Cardiac fibroblast (primary cell): ENCODE measurements around the gene ROPN1B.

Experiments
- DNase-seq, 2 donors: peaks; one replicate each; pipeline versions ENCODE4 v3.0.0 to v3.0.0-alpha.2; 2010; ENCODE audit warnings: low read depth in 2 of 2
- H3K4me3 ChIP-seq, 2 donors: replicated peaks in 1 of 2; 1 replicate in 1 of 2; 2 replicates in 1 of 2; pipeline ENCODE4 v1.5.1; 2011; ENCODE audit warnings: low read depth in 2 of 2, low read length in 2 of 2, mild to moderate bottlenecking in 2 of 2, moderate library complexity in 1 of 2
- TF ChIP-seq, protein P1 (sequence below): IDR thresholded peaks from one replicate; pipeline ENCODE4 v1.5.1; 2011; ENCODE audit warnings: low read depth, mild to moderate bottlenecking, low read length, inconsistent platforms

The ROPN1B gene

DNA sequence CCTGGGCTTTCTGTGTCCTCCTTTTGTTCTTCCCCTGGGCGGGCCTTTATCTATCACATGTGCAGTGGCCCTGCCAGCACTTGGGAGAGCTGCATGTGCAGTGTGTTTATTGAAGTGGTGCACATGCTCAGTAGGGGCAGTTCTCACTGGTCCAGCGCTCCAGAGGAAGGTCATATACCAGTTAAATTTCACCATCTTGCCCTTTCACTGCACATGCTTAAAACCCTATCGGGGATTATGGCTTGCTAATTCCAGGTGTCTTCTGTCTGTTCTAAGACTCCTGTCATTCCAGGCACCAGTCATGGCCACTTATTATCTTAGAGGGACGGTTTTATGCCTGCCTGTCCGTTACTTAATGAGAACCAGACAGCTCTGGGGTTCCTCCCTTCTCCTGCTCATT, 52.2 kb downstream of the ROPN1B start:
- TF ChIP-seq, protein P1, sequence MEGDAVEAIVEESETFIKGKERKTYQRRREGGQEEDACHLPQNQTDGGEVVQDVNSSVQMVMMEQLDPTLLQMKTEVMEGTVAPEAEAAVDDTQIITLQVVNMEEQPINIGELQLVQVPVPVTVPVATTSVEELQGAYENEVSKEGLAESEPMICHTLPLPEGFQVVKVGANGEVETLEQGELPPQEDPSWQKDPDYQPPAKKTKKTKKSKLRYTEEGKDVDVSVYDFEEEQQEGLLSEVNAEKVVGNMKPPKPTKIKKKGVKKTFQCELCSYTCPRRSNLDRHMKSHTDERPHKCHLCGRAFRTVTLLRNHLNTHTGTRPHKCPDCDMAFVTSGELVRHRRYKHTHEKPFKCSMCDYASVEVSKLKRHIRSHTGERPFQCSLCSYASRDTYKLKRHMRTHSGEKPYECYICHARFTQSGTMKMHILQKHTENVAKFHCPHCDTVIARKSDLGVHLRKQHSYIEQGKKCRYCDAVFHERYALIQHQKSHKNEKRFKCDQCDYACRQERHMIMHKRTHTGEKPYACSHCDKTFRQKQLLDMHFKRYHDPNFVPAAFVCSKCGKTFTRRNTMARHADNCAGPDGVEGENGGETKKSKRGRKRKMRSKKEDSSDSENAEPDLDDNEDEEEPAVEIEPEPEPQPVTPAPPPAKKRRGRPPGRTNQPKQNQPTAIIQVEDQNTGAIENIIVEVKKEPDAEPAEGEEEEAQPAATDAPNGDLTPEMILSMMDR, result no peak
- no peak overlapping the region for H3K4me3 ChIP-seq
- peak in 1 of 2 donors; percentile 25 for DNase-seq

DNA sequence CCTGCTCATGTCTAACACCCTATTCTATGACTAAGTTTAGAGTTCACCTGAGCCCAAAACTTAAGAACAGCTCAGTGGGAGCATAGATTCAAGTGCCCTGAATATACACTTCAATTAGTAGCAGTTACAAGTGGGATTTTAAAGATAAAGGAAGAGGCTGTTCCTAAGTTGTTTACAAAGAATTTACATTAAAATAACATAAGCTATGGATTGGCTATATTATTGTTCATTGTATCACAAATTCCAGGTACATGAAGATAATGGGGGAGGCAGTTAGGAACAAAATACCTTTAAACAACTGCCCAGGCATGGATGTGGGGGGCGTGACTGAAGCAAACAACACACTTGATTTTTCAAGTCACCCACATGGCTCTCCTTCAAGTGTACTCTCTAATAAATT, 52.7 kb downstream of the ROPN1B start:
- no peak for DNase-seq
- no peak overlapping the region for H3K4me3 ChIP-seq
- TF ChIP-seq, protein P1, result no peak

DNA sequence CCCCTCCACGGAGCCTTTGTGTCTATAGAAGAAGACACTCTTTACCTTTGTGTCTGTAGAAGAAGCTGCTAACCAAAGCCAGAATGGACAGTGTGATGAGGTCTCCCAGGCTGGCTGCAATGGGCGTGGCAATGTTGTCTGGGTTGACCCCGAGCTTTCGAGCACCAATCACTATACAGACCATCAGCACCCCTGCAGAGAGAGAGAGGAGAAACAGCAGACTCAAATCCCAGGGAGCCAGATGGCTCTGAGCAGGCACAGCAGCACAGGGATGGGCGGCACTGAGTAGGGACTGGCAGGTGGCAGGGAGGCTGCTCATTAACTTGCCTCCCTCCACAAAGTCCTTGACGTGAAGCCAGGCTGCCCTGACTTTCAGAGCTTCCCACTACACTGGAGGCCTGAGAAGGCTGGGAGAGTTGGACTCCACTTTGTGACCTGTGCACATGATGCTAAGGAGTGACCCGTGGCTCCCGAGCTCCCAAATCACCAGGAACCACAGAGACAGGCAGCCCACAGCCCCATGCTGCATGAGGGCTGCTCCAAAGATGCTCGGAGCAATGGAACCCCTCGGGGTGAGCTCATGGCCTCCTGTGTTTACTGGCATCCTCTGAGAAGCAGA, 53.9 kb downstream of the ROPN1B start:
- DNase-seq, result no peak
- TF ChIP-seq, protein P1, result no peak
- no peak overlapping the region for H3K4me3 ChIP-seq

DNA sequence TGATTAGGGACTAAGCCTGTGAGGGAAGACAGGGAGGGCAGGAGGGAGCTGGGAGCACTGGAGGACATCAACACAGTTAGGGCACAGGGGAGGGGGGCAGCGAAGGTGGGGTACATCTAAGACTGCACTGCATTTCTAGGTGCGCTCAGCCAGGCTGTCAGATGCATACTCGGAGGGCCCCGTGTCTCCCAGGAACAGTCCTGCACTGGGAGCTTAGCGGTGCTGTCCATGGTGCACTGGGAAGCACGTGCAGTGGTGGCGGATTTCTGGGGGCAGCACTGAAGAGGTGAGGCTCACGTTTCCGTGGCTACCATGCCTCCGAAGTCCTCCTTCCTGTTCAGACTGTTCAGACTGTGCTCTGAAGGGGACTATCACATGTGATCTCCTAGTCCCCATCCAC, 54.4 kb downstream of the ROPN1B start:
- DNase-seq, result no peak
- TF ChIP-seq, protein P1, result no peak
- H3K4me3 ChIP-seq, result no peak overlapping the region

DNA sequence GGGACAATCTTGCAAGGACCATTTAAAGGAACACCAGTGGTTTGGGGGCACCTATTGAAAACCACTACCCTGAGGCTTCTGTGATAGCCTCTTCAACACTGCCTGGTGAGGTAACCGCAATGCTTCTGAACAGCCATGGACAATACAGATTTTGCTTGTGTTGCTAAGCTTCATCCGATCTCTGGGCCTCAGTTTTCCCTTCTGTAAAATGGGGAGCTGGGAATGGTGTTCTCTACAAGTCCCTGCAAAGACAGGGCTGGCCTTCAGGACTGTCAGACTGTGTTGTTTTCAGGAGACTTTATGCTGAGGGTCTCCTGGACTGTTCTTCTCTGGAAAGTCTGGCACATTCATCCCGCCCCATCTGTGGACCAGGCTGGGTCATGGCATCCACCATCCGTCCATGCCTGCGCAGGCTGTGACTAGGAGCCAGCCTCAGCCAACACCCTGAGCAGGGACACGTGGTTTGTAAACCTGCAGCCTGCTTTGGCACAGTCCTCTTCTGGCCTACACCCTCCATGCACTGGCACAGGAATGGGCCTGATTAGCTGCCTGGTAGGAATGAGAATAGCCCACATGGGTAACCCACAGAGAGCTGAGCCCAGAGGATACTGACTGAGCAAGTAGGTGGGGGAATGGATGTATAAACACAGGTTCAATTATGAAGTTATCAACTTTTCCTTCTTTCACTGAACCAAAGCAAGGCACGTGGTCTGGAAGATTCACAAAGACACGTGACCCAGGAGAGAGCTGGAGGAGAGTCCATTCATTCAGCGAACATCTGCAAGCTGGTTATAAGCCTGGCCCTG, 55.3 kb downstream of the ROPN1B start:
- TF ChIP-seq, protein P1, result no peak
- DNase-seq, result no peak
- no peak overlapping the region for H3K4me3 ChIP-seq

DNA sequence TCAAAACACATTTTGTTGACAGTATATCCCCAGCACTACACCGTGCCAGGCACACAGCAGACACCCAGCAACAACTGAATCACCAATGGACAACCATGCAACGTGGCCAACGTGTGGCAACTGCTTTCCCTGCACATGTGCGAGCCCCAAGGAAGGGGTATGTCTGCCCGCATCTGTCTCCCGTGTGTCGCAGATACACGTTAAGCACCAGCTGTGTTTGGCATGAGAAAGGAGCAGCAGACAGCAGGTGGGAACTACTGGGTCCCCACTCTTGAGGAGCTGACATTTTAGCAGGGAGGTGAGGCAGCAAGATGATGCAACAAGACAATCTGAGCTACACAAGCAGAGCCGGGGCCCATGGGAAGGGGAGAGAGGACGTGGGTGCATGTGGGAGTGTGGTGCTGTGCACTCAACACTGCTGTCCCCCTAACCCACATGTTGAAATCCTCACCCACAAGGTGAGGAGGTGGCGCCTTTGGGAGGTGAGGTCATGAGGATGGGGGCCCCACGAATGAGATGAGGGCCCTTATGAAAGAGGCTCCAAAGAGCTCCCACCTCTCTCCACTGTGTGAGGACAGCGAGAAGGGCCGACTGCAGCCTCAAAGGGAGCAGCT, 56.2 kb downstream of the ROPN1B start:
- TF ChIP-seq, protein P1, result no peak
- no peak overlapping the region for H3K4me3 ChIP-seq
- DNase-seq, result no peak
